ENCODE data around the gene ADARB2.
A peak's percentile ranks its signal among the peaks of the same experiment; 100 is the strongest.

ADARB2 gene

DNA sequence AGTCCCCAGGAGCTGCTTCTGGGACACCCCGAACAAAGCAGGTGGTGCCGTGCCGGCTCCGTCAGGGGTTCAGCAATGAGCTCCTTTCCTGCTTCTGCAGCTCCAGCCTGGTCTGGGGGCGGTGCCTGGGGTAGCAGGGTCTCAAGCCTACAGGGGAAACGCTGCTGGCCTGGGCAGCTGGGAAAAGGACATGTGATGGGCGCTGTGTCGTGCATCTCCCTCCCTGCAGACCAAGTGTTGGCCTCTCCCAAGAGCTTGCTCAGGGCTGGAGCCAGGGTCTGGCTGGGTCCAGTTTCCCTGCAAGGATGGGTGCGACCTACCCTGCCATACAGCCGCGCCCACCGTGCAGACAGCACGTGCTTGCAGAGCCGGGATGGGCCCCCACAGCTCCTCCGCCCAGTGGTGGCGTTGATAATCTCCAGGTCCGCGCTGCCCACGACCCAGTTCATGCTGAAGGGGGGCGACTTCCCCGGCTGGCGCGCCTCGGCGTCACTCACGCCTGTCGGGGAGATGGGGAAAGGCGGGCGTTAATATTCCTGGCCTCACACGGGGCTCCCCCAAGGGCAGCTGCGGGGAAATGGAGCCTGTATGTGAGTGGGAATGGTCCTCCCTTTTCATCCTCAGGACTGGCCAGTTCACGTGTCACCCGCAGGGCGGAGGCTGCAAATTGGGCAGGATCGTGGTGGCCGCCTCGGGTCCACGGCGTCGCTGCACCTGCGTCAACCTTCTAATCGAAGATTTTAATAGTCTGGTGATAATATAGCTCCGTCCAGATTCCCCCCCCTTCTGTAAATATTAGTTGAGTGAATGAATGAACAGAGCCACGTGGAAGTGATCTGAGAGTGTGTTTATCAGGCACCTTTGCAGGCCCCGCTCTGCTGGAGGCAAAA is 552.5 kb downstream of the ADARB2 start:
- Mint-ChIP-seq H3K36me3 (no peaks in the 10 kb centered on the region), H3K27ac (no peak overlapping the region), H3K4me1 (peaks cover 5% of the 10 kb centered on the region), H3K9me3 (no peaks in the 10 kb centered on the region), H3K4me3 (no peak overlapping the region)
- ATAC-seq (no peak), DNase-seq (ENCODE audit: low spot score in 2 of 2) (no peak)

DNA sequence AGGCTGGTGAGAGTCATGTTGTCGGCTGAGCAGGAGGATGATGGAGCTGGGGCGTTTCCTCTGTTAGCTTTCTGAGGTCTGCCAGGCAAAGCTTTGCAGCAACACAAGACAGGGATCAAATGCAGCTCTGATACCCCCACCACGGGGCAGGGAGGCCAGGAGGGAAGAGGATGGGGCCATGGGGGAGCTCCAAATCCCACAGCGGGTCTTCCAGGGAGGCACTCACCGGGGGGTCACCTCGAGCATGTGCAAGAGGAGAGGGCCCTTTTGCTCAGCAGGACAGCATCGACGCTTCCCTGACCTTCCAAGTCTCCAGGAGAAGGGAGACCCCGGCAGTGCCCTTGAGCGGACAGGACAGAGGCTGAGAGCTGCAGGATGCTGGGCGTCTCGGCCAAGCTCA is 553.6 kb downstream of the ADARB2 start:
- Mint-ChIP-seq H3K27ac (no peak overlapping the region), H3K4me3 (no peak overlapping the region), H3K36me3 (no peaks in the 10 kb centered on the region), H3K4me1 (peaks cover 5% of the 10 kb centered on the region), H3K9me3 (no peaks in the 10 kb centered on the region)
- DNase-seq (ENCODE audit: low spot score in 2 of 2): no peak
- no peak for ATAC-seq

DNA sequence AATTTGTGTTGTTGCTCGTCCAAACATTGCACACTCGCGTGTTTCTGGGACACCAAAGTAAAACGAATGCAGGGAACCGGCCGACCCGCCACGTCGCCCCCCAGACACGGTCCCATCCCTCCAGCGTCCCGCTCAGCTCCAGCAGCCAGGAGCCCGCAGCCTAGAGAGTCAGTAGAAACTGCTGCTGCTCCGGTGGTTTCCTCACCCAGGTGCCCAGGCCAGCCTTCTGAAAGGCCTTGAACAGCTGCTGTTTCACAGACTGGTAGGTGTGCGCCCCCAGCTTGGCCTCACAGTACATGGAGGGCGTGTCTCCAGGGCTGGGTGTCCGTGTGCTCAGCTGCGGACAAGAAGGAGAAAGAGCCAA is 554.3 kb downstream of the ADARB2 start:
- peaks cover 5% of the 10 kb centered on the region for H3K4me1 Mint-ChIP-seq
- H3K4me3 Mint-ChIP-seq: no peak overlapping the region
- H3K27ac Mint-ChIP-seq: no peak overlapping the region
- H3K9me3 Mint-ChIP-seq: no peaks in the 10 kb centered on the region
- ATAC-seq (no peak), DNase-seq (ENCODE audit: low spot score in 2 of 2) (no peak)
- H3K36me3 Mint-ChIP-seq: no peaks in the 10 kb centered on the region

DNA sequence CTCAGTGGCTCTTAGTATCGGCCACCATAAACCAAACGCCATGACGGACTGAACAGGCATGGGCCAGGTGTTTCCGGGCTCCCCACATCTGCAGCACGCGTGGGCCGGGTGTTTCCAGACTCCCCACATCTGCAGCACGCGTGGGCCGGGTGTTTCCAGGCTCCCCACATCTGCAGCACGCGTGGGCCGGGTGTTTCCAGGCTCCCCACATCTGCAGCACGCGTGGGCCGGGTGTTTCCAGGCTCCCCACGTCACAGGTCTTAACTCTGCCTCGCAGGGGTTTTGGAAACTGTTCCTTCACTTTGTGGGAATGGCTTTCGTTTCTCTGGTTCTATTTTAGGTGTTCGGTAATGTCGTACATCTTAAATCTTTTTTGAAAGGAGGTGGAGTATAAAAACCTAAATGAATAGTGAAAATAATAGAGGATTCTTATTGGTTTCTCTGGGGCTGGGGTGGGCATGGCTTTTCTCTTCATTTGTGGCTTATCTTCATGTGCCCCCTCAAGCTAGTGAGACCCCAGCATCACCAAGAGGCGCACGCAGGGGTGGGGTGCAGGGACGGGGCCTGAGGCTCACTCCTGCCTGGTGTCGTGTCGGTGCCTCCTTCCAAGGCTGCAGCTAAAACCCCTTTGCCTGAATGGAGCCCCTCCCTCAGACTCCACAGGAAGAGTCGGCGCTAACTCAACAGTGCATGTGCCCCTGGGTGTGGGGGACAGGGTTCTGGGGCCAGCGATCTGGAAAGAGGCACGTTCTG is 554.9 kb downstream of the ADARB2 start:
- DNase-seq (ENCODE audit: low spot score in 2 of 2) (no peak), ATAC-seq (no peak)
- Mint-ChIP-seq H3K4me3 (no peak overlapping the region), H3K4me1 (peaks cover 5% of the 10 kb centered on the region), H3K27ac (no peak overlapping the region), H3K9me3 (no peaks in the 10 kb centered on the region), H3K36me3 (no peaks in the 10 kb centered on the region)

DNA sequence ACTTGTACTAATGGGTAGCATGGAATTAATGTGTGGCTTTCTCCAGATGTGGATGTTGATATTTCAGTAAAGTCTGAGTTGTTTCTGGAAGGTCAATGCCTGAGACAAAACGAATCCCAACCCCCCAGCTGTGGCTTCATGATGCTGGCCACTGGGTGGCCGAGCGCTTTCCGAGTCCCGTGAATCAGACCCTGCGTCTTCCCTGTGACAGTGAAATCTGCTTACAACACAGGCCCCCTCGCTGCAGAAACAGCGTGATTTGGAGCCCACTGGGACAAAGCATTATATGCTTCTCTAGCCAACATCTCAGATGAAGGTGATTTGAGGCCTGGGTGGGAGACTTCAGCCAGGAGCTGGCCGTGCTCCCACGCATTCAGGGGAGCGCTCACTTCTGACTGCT is 556.5 kb downstream of the ADARB2 start:
- Mint-ChIP-seq H3K27ac (no peak overlapping the region), H3K4me3 (no peak overlapping the region), H3K36me3 (no peaks in the 10 kb centered on the region), H3K4me1 (peaks cover 5% of the 10 kb centered on the region), H3K9me3 (no peaks in the 10 kb centered on the region)
- DNase-seq (ENCODE audit: low spot score in 2 of 2): no peak
- no peak for ATAC-seq

DNA sequence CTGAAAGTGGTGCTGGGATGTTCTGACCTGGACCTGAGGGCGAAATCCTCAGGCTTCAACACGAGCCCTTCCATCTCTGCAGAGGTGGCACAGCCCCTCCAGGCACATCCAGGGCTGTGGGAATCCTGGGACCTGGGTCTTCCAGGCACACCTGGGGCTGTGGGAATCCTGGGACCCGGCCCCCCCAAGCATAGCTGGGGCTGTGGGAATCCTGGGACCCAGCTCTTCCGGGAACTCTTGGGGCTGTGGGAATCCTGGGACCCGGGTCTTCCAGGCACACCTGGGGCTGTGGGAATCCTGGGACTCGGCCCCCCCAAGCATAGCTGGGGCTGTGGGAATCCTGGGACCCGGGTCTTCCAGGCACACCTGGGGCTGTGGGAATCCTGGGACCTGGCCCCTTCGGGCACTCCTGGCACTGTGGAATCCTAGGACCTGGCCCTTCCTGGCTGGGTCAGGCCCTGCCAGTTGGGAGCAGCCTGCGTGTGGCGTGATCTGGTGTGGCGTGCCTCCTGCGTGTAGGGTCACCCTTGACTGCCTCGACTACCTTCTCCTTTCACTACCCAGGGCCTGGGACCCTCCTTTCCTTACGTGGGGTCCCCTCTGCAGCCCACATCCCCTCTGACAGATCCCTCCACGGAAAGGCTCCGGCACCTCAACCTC is 557.1 kb downstream of the ADARB2 start:
- DNase-seq (ENCODE audit: low spot score in 2 of 2): no peak
- Mint-ChIP-seq H3K9me3 (no peaks in the 10 kb centered on the region), H3K4me3 (no peak overlapping the region), H3K36me3 (no peaks in the 10 kb centered on the region), H3K4me1 (peaks cover 5% of the 10 kb centered on the region), H3K27ac (no peak overlapping the region)
- ATAC-seq: no peak

DNA sequence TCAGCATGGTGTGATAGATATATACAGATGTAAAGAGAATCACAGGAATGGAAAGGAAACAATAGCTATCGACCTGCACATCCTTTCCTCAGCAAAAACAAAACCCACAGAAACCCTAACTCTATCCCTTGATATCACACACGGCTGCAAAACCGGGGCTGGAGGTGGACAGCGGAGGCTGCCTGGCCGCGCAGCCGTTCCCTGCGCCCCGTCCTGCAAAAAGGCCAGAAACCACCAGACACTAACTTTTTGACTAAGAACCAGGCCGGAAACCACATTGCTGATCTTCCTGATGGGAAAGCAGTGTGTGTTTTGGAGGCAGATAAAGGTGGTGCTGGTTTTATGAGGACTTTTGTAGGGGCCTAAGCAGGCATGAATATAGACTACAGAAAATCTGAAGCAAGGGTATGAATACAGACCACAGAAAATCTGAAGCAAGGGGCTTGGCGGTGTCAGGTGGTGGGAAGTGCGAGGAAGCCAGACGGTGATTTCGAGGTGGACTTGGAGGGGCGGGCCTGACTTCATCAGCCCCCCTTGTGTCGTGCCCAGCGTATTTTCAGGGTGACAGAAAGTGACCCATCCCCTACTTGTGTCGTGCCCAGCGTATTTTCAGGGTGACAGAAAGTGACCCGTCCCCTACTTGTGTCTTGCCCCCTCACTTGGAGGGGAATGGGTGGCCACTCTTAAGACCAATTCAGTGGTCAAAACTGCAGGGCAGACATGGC is 557.8 kb downstream of the ADARB2 start:
- no peaks in the 10 kb centered on the region for H3K9me3 Mint-ChIP-seq
- no peak for ATAC-seq

DNA sequence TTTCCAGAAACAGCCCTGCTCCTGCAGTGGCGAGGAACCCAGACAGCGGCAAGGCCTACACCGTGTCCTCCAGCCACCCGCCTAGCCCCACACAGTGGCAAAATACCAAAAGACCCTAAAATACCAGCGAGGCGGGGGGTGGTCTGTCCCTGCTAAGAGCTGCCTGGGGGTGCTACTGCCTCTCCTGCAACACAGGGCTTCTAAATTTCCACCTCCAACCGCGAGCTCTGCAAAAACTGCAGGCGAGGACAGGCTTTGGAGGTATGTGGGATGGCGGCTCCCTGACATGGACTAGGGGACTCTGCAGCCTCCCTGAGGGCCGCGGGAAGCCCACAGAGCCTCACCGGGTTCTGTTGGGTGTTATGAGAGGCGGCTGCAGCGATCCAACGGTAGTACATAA is 558.8 kb downstream of the ADARB2 start:
- Mint-ChIP-seq H3K27ac (no peak overlapping the region), H3K36me3 (no peaks in the 10 kb centered on the region), H3K9me3 (no peaks in the 10 kb centered on the region), H3K4me1 (peaks cover 4% of the 10 kb centered on the region), H3K4me3 (no peak overlapping the region)
- DNase-seq (ENCODE audit: low spot score in 2 of 2) (no peak), ATAC-seq (no peak)

More for the DNA sequence above, 557.8 kb downstream of the ADARB2 start:
- Mint-ChIP-seq H3K36me3 (no peaks in the 10 kb centered on the region), H3K4me1 (peaks cover 5% of the 10 kb centered on the region), H3K27ac (no peak overlapping the region), H3K4me3 (no peak overlapping the region)
- no peak for DNase-seq (ENCODE audit: low spot score in 2 of 2)

DNA sequence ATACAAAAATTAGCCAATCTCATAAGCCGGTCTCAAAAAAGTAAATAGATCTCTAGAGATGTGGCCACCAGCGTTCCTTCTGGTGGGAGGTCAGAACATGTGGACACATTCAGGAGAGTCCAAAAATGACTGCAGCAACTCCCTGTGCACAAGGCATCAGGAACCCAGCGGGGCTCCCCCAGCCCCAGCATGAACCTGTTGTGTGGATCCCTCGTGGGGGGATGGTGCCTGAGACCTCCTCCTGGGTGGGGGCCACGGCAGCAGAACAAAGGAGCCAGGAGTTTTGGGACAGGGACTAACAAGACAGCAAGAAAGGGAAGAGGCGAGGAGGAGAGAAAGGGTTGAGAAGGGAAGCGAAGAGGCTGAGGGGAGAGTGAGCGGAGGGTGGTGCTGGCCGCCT is 559.4 kb downstream of the ADARB2 start:
- no peak for DNase-seq (ENCODE audit: low spot score in 2 of 2)
- Mint-ChIP-seq H3K36me3 (no peaks in the 10 kb centered on the region), H3K4me3 (no peak overlapping the region), H3K9me3 (no peaks in the 10 kb centered on the region), H3K4me1 (no peaks in the 10 kb centered on the region), H3K27ac (no peak overlapping the region)
- no peak for ATAC-seq

DNA sequence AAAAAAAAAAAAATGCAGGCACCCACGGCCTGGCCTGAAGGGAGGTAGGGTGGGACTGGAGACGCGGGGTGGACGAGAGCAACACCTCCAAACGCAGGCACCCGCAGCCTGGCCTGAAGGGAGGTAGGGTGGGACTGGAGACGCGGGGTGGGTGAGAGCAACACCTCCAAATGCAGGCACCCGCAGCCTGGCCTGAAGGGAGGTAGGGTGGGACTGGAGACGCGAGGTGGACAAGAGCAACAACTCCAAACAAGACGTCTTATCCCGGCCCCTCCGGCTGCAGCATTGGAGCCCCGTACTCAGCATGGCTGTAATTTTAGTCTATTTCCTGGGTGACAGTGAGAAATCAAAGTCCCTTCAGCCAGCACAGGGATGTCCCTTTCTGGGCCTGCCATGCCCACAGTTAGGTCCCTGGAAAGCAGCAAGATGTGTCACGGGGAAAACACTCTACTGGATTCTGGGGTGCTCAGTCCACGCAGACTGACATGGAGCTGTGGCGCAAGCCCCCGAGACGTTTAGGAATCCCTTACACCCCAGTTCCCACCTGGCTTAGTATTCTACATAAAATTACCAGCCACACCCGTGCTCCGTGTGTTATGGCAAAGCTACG is 561.3 kb downstream of the ADARB2 start:
- no peaks in the 10 kb centered on the region for H3K4me1 Mint-ChIP-seq
- no peak overlapping the region for H3K4me3 Mint-ChIP-seq
- DNase-seq (ENCODE audit: low spot score in 2 of 2) (no peak), ATAC-seq (no peak)
- no peak overlapping the region for H3K27ac Mint-ChIP-seq
- no peaks in the 10 kb centered on the region for H3K9me3 Mint-ChIP-seq
- H3K36me3 Mint-ChIP-seq: no peaks in the 10 kb centered on the region

DNA sequence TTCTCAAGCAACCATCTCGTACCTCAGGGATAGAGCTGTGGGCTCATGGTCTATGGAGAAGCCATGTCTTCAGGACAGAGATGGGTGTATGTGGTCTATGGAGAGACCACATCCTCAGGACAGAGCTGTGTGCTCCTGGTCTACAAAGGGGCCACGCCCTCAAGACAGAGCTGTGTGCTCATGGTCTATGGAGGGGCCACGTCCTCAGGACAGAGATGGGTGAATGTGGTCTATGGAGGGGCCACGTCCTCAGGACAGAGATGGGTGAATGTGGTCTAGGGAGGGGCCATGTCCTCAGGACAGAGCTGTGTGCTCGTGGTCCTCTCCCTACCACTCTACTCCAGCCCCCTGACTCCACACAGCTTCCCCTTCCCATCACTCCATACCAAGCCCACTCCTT is 563.3 kb downstream of the ADARB2 start:
- no peak overlapping the region for H3K4me3 Mint-ChIP-seq
- H3K27ac Mint-ChIP-seq: no peak overlapping the region
- ATAC-seq (peak; percentile 37), DNase-seq (ENCODE audit: low spot score in 2 of 2) (no peak)
- H3K36me3 Mint-ChIP-seq: no peaks in the 10 kb centered on the region
- no peaks in the 10 kb centered on the region for H3K4me1 Mint-ChIP-seq
- no peaks in the 10 kb centered on the region for H3K9me3 Mint-ChIP-seq

DNA sequence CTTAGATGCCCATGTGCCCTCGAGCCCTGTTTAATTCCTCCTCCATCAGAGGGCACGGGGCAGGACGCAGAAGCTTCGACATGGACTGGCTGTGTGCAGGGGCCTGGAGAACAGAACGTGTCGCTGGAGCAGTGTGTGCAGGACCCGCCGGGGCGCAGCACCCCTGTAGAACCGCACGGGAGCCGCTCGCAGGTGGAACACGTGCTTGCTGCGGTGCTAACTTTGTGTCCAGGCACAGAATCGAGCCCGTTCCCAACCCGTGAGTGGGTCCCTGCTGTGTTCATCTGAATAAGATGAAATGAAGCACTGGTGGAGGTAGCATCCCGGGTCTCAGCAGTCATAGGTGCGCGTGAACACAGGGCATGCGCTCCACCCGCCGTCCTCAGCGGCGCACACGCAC is 564.2 kb downstream of the ADARB2 start:
- Mint-ChIP-seq H3K36me3 (no peaks in the 10 kb centered on the region), H3K4me3 (no peak overlapping the region), H3K9me3 (no peaks in the 10 kb centered on the region), H3K27ac (no peak overlapping the region), H3K4me1 (no peaks in the 10 kb centered on the region)
- ATAC-seq (no peak), DNase-seq (ENCODE audit: low spot score in 2 of 2) (no peak)

DNA sequence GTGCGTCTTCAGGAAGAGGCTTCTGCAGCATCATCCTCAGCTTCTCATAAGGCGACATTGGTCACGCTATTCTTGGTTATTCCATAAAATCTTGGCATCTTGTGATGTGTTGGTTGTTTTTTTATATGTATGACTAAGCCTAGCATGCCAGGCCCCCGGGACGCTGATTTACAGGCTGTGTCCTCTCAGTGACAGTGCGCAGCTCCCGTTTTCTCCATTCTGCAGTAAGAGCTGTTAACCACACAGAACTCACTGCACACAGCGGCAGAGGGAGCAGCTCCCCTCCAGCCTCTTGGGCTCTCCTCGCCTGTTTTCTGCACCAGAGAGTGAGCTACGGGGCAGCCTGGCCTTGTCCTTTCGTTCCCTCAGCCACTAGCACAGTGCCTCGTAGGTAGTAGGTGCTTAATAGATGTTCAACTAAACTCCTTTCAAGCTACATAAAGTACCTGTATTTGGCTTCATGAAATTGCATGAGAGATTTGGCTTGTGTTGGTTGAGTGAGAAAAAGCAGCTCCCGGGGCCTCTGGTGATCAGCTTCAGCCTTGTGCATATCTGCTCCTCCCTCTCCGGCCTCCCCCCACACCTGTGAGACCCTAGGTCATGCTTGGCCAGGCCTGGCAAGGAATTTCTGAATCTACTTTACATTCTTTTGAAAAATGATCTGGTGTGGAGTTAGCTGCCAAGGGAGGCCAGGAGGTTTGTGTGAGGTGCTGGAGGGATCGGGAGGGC is 564.9 kb downstream of the ADARB2 start:
- Mint-ChIP-seq H3K4me3 (no peak overlapping the region), H3K27ac (no peak overlapping the region), H3K36me3 (no peaks in the 10 kb centered on the region), H3K9me3 (no peaks in the 10 kb centered on the region), H3K4me1 (no peaks in the 10 kb centered on the region)
- no peak for ATAC-seq
- no peak for DNase-seq (ENCODE audit: low spot score in 2 of 2)

DNA sequence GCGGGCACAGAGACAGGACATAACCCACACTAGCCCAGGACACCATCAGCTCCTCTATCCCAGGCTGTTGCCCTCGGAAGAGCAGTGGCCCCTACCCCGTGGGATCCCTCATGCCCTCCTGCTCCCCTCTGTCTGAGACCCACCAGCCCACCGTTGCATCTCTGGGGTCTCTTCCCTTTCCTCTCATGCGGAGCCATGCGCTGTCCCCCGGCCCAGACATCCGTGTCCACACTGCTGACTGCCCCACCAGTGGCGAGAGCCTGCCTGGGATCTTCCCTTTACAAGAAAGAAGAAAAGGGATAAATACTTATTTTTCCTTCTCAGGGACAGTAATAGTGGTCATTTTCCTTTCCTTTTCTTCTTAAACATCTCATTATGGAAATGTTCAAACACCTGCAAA is 565.7 kb downstream of the ADARB2 start:
- H3K4me3 Mint-ChIP-seq: no peak overlapping the region
- no peaks in the 10 kb centered on the region for H3K4me1 Mint-ChIP-seq
- ATAC-seq: no peak
- no peak overlapping the region for H3K27ac Mint-ChIP-seq
- H3K36me3 Mint-ChIP-seq: no peaks in the 10 kb centered on the region
- DNase-seq (ENCODE audit: low spot score in 2 of 2): no peak
- H3K9me3 Mint-ChIP-seq: no peaks in the 10 kb centered on the region
